ENCODE results near the gene MLH3. TPM values are rescaled to one million over a fixed set of nuclear protein-coding genes. Genes with fewer than 3 reads are reported as not detected.

Gene MLH3
- total and polyA plus RNA-seq, 2 of the 13 experiments (the other 11 are each of a cell fraction or from before 2014, with no cell fraction given): 14.4 to 24.8 TPM

DNA sequence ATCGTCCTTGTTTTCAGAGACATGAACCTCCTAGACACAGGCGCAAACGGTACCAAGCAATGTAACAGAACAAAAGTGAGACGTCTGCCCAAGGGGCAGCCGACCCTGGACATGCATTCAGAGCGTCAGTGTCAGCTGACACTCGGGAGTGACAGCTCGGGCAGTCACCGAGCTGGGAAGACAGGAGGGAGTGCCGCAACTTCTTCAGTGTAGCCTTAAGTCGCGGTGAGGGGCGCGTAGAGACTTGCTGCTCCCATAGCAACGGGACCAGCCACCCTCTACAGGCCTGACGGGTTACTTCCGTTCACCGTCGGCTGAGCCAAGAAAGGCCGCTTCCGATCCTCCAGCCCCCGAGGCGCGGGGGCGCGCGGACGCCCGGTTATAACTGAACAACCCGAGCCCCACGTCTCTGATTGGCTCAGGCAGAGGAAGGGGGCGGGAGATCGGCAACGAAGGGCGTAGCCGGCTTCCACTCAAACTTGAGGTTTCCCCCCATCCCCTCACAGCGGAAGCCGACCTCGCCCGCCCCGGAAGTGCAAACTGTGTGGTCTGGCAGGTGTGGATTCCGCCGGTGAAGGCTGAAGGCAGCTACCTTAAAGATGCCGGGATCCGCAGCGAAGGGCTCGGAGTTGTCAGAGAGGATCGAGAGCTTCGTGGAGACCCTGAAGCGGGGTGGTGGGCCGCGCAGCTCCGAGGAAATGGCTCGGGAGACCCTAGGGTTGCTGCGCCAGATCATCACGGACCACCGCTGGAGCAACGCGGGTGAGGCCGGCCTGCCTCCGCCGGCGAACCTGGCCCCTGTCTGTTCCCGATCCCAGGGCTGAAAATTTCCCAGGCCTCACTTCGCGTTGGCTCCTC, 48.6 kb downstream of the MLH3 start, which contains the start of gene EIF2B2 (continued):
- TF ChIP-seq, protein P1, sequence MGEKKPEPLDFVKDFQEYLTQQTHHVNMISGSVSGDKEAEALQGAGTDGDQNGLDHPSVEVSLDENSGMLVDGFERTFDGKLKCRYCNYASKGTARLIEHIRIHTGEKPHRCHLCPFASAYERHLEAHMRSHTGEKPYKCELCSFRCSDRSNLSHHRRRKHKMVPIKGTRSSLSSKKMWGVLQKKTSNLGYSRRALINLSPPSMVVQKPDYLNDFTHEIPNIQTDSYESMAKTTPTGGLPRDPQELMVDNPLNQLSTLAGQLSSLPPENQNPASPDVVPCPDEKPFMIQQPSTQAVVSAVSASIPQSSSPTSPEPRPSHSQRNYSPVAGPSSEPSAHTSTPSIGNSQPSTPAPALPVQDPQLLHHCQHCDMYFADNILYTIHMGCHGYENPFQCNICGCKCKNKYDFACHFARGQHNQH (CRISPR knock-in tag; IDR thresholded peaks at IDR 0.05): peak; percentile 60
- TF ChIP-seq TERF1 (CRISPR knock-in tag; IDR thresholded peaks at IDR 0.05) (no peak), CREB1 (IDR thresholded peaks at IDR 0.05) (peak; percentile 63; the same call in 1 of the 2 replicates), CREB1 (CRISPR knock-in tag; IDR thresholded peaks at IDR 0.05) (peak; percentile 57), ZNF776 (CRISPR knock-in tag; IDR thresholded peaks at IDR 0.05) (0 out of 2 replicates have a peak, but pooled peaks have one; percentile 61), NR2F6 (IDR thresholded peaks at IDR 0.05) (no peak), NR2F6 (CRISPR knock-in tag; IDR thresholded peaks at IDR 0.05) (peak; percentile 10; the same call in 1 of the 2 replicates), ZNF550 (CRISPR knock-in tag; IDR thresholded peaks at IDR 0.05; ENCODE audit: borderline replicate concordance) (no peak), SOX13 (IDR thresholded peaks at IDR 0.05) (no peak), SOX13 (CRISPR knock-in tag; conservative IDR thresholded peaks at IDR 0.05 in 1 of 2, IDR thresholded peaks at IDR 0.05 in 1 of 2) (peak in 1 of 2 experiments; percentile 29; a peak in 2 of 4 replicates), JUN (CRISPR knock-in tag; IDR thresholded peaks at IDR 0.05) (no peak), KLF6 (CRISPR knock-in tag; IDR thresholded peaks at IDR 0.05) (peak; percentile 51; the same call in 1 of the 2 replicates), ZNF256 (CRISPR knock-in tag; conservative IDR thresholded peaks at IDR 0.05) (0 out of 2 replicates have a peak, but pooled peaks have one; percentile 59), CEBPZ (IDR thresholded peaks at IDR 0.05; ENCODE audit: low read length) (no peak), FOXA3 (CRISPR knock-in tag; IDR thresholded peaks at IDR 0.05) (0 out of 2 replicates have a peak, but pooled peaks have one; percentile 30), ZNF460 (CRISPR knock-in tag; IDR thresholded peaks at IDR 0.05; ENCODE audit: borderline replicate concordance) (no peak), POLR2G (IDR thresholded peaks at IDR 0.05; ENCODE audit: low read depth, low read length) (peak; percentile 79), ZNF678 (CRISPR knock-in tag; IDR thresholded peaks at IDR 0.05) (0 out of 2 replicates have a peak, but pooled peaks have one; percentile 26)
- TF ChIP-seq, protein P2, sequence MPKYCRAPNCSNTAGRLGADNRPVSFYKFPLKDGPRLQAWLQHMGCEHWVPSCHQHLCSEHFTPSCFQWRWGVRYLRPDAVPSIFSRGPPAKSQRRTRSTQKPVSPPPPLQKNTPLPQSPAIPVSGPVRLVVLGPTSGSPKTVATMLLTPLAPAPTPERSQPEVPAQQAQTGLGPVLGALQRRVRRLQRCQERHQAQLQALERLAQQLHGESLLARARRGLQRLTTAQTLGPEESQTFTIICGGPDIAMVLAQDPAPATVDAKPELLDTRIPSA (CRISPR knock-in tag; IDR thresholded peaks at IDR 0.05; ENCODE audit: borderline replicate concordance): no peak
- TF ChIP-seq, protein P3, sequence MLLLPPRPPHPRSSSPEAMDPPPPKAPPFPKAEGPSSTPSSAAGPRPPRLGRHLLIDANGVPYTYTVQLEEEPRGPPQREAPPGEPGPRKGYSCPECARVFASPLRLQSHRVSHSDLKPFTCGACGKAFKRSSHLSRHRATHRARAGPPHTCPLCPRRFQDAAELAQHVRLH (CRISPR knock-in tag; IDR thresholded peaks at IDR 0.05; ENCODE audit: borderline replicate concordance, low read depth): peak; percentile 56; the same call in 1 of the 2 replicates
- TF ChIP-seq, protein P4, sequence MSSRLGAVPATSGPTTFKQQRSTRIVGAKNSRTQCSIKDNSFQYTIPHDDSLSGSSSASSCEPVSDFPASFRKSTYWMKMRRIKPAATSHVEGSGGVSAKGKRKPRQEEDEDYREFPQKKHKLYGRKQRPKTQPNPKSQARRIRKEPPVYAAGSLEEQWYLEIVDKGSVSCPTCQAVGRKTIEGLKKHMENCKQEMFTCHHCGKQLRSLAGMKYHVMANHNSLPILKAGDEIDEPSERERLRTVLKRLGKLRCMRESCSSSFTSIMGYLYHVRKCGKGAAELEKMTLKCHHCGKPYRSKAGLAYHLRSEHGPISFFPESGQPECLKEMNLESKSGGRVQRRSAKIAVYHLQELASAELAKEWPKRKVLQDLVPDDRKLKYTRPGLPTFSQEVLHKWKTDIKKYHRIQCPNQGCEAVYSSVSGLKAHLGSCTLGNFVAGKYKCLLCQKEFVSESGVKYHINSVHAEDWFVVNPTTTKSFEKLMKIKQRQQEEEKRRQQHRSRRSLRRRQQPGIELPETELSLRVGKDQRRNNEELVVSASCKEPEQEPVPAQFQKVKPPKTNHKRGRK (CRISPR knock-in tag; IDR thresholded peaks at IDR 0.05): no peak

Data from HepG2 (cell line).